Adrenal gland (tissue), 12 donors: Measurements from ENCODE around the gene SBNO2. TPM values are rescaled to one million over a fixed set of nuclear protein-coding genes. Genes with fewer than 3 reads are reported as not detected.
"Not testable (repeated sequence)": the region's sequence is repeated elsewhere in the genome, so short reads cannot be mapped to it uniquely, and the experiment has no call there.

Source experiments
- DNase-seq, 7 donors: peaks; one replicate each; pipeline ENCODE4 v3.0.0-alpha.2; 2019 to 2020
- H3K27ac ChIP-seq, 5 donors: fragments of 200-600 bp; sonication (generic) in 4 of 5; 1 replicate in 3 of 5; 2 replicates in 2 of 5; pipeline versions ENCODE4 v1.5.1 to v1.8.0; 2016 to 2020; ENCODE audit warnings: mild to moderate bottlenecking in 1 of 5
- H3K27me3 ChIP-seq: fragments of 200-600 bp; 2 replicates; pipeline ENCODE4 v1.8.0; 2021
- H3K36me3 ChIP-seq, 2 donors: fragments of 200-600 bp; replicated peaks in 1 of 2; 1 replicate in 1 of 2; 2 replicates in 1 of 2; pipeline versions ENCODE4 v1.5.1 to v1.8.0; 2018 to 2022
- H3K4me1 ChIP-seq, 2 donors: fragments of 200-600 bp; replicated peaks in 1 of 2; 1 replicate in 1 of 2; 2 replicates in 1 of 2; pipeline versions ENCODE4 v1.5.1 to v1.8.0; 2018 to 2021
- H3K4me3 ChIP-seq, 4 donors: fragments of 200-600 bp; sonication (generic) in 3 of 4; one replicate each; pipeline ENCODE4 v1.5.1; 2016 to 2018
- H3K9me3 ChIP-seq, 3 donors: fragments of 200-600 bp; sonication (generic) in 1 of 3; replicated peaks in 1 of 3; 1 replicate in 2 of 3; 2 replicates in 1 of 3; pipeline versions ENCODE4 v1.5.1 to v1.8.0; 2016 to 2021
- CTCF ChIP-seq, 6 experiments: fragments of 450-650 bp in 4 of 6; fragments of 200-600 bp in 2 of 6; sonication (generic) in 1 of 6; IDR thresholded peaks; 1 replicate in 5 of 6; 2 replicates in 1 of 6; pipeline versions ENCODE4 v1.5.1 to v1.8.0; 2016 to 2021; ENCODE audit warnings: antibody characterized with exemption in 6 of 6, mild to moderate bottlenecking in 2 of 6, moderate library complexity in 1 of 6
- POLR2A ChIP-seq, 2 donors: fragments of 450-650 bp; IDR thresholded peaks; one replicate each; pipeline ENCODE4 v1.6.1; 2017; ENCODE audit warnings: antibody characterized with exemption in 2 of 2, mild to moderate bottlenecking in 2 of 2, moderate library complexity in 1 of 2
- WGBS, 4 donors: extraction: QIAGEN DNeasy Blood & Tissue Kit in 2 of 4; methylation state at CpG; one replicate each; pipeline versions ENCODE4 v1.1.5 to v1.1.7; 2013 to 2017; 5-methylcytosine and 5-hydroxymethylcytosine counted together
- intact Hi-C, 2 donors: fragments of 100-400 bp; cut with DNase I; formaldehyde crosslinking; loops; one replicate each; pipeline versions ENCODE4 v1.14.1 to v1.15.0; 2022 to 2023
- polyA plus RNA-seq, 3 donors: library from polyadenylated mRNA; stranded (reverse); fragments of 200-250 nt in 2 of 3; fragments of 350-450 nt in 1 of 3; fragmentation: Illumina TruSeq in 1 of 3; extraction: RNeasy Lipid Tissue Mini Kit (QIAGEN cat#74804) in 1 of 3; gene quantifications; one replicate each; pipeline ENCODE4 v1.2.3, GENCODE V29; 2013 to 2014
- total RNA-seq, 9 donors: library from RNA; depleted of rRNA in 4 of 9; stranded (reverse); fragments of >200 nt in 4 of 9; fragments of 120-200 nt in 1 of 9; fragmentation: NEBNext Ultra II Directional in 1 of 9; extraction: Animal tissue kit (Norgen Biotek cat#: 25700) in 1 of 9; gene quantifications; one replicate each; pipeline versions ENCODE4 v1.1.0 to v1.2.4, GENCODE V29; 2013 to 2023
- donor health status: healthy with polysubstance abuse.
- donor health status: Bipolar disorder and iron deficiency.
- donor health status: DM: yes; HTN: yes; CAD: no.
- donor health status: DM: no; HTN: no; CAD: no.
- donor health status: DM: no; HTN: no; CAD: no.
- donor health status: DM: yes; HTN: yes; CAD: no.

Gene SBNO2
- total and polyA plus RNA-seq, 12 donors: 13.6 to 176 (median 74.7) TPM

DNA sequence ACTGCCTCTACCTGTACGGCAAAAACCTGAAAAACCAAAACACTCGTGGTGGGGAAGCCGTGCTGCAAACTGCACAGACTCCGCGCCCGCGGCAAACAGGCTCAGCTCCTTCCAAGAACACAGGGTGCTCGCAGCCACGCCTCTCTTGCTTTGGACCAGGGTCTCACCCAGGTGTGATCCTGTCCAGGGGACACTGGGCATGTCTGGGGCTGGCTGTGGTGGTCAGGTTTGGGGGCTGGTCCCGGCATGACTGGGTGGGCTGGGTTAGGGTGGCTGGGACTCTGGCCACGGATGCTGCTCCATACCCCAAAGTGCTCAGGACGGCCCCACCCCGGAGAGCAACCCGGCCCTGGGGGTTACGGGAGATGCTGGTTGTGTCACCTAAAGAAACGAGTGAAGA is 56.4 kb downstream of the SBNO2 start:
- TF ChIP-seq POLR2A (IDR thresholded peaks at IDR 0.05) (no peak), CTCF (IDR thresholded peaks at IDR 0.05) (no peak)
- Histone ChIP-seq H3K27ac (no peak overlapping the region), H3K27me3 (no peaks in the 10 kb centered on the region), H3K4me1 (peaks cover 10 to 16% of the 10 kb centered on the region in 2 donors), H3K4me3 (no peak overlapping the region), H3K9me3 (no peaks in the 10 kb centered on the region), H3K36me3 (peaks cover 0 to 98% of the 10 kb centered on the region in 2 donors)
- intact Hi-C loops: no loop called here
- 94 to 97% (median 95%) methylated on average over 9 to 16 of the region's 16 CpGs for WGBS, 4 donors
- no peak for DNase-seq

GRCh38 chr19:1116726-1117581 is 57.1 kb downstream of the SBNO2 start:
- WGBS, 4 donors: 89 to 92% (median 90%) methylated on average over 18 to 52 of the region's 52 CpGs
- Histone ChIP-seq H3K9me3 (no peaks in the 10 kb centered on the region), H3K27me3 (no peaks in the 10 kb centered on the region), H3K4me1 (peaks cover 15 to 23% of the 10 kb centered on the region in 2 donors), H3K4me3 (no peak overlapping the region), H3K36me3 (peaks cover 0 to 98% of the 10 kb centered on the region in 2 donors), H3K27ac (no peak overlapping the region)
- DNase-seq: peak in 1 of 7 donors; percentile 25
- TF ChIP-seq POLR2A (IDR thresholded peaks at IDR 0.05) (no peak), CTCF (IDR thresholded peaks at IDR 0.05) (no peak)
- intact Hi-C loops: no loop called here

GRCh38 chr19:1115646-1116420 is 58.2 kb downstream of the SBNO2 start:
- no peak overlapping the region for H3K27ac ChIP-seq
- no peak for TF ChIP-seq POLR2A (IDR thresholded peaks at IDR 0.05)
- TF ChIP-seq CTCF (IDR thresholded peaks at IDR 0.05): no peak
- H3K36me3 ChIP-seq: peaks cover 0 to 94% of the 10 kb centered on the region in 2 donors
- no peak for DNase-seq
- H3K4me1 ChIP-seq: peaks cover 26 to 30% of the 10 kb centered on the region in 2 donors
- H3K27me3 ChIP-seq: no peaks in the 10 kb centered on the region
- WGBS, 4 donors: 84 to 91% (median 90%) methylated on average over 11 to 35 of the region's 35 CpGs
- intact Hi-C loops: no loop called here
- H3K4me3 ChIP-seq: no peak overlapping the region
- H3K9me3 ChIP-seq: no peaks in the 10 kb centered on the region

GRCh38 chr19:1114728-1115127 is 59.3 kb downstream of the SBNO2 start:
- H3K27ac ChIP-seq, H3K27me3 ChIP-seq, H3K4me3 ChIP-seq, H3K9me3 ChIP-seq, DNase-seq: not testable (repeated sequence)
- WGBS, 4 donors: 94 to 95% (median 94%) methylated on average over 9 of the region's 9 CpGs
- Histone ChIP-seq H3K4me1 (peaks cover 31 to 32% of the 10 kb centered on the region in 2 donors), H3K36me3 (peaks cover 0 to 92% of the 10 kb centered on the region in 2 donors)
- intact Hi-C loops: loop anchor here in 1 of 2 donors (5.0 kb wide), 1 partner anchor 78 kb away; no protein-coding TSS in a partner anchor
